ENCODE data around the gene SEC61A2. TPM values are rescaled to one million over a fixed set of nuclear protein-coding genes. Genes with fewer than 3 reads are reported as not detected.

The SEC61A2 gene
- total and polyA plus RNA-seq, 2 donors (not counting 3 experiments of a cell fraction or from before 2014, with no cell fraction given) = 7.3 to 7.5 TPM

DNA sequence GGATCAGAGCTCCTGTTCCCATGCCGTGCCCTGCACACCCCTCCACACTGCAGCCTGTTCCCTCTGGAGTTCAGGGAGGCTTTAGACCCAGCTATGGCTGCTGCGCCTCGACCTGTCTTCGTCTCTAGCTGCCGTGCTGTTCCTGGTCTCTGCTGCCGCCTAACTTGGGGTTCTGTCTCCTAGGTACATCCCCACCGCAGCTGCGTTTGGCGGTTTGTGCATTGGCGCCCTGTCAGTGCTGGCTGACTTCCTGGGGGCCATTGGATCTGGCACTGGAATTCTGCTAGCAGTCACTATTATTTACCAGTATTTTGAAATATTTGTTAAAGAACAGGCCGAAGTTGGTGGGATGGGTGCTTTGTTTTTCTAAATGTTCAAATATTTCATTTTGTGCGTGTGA lies 34.6 kb downstream of the SEC61A2 start:
- Histone ChIP-seq H3K27ac (ENCODE audit: insufficient read depth, low read depth, low read length) (no peak overlapping the region), H3K79me2 (ENCODE audit: control insufficient read depth, insufficient read depth, low read length) (no peaks in the 10 kb centered on the region), H3K36me3 (ENCODE audit: control insufficient read depth in 2 of 2, extremely low read depth in 1 of 2, insufficient read depth in 2 of 2, low read length in 2 of 2) (peaks cover 13 to 15% of the 10 kb centered on the region in 2 experiments), H3K9ac (replicated peaks; ENCODE audit: extremely low read depth, insufficient read depth, low read length) (no peak overlapping the region), H4K20me1 (replicated peaks; ENCODE audit: control insufficient read depth, extremely low read depth, insufficient read depth, low read length) (no peaks in the 10 kb centered on the region), H2AFZ (ENCODE audit: low read depth, low read length) (no peak overlapping the region), H3K9me3 (replicated peaks; ENCODE audit: control insufficient read depth, insufficient read depth, low read length) (no peaks in the 10 kb centered on the region), H3K4me3 (replicated peaks in 1 of 3; ENCODE audit: insufficient read depth in 1 of 3, low read depth in 1 of 3, low read length in 3 of 3) (no peak overlapping the region), H3K9me1 (replicated peaks; ENCODE audit: control insufficient read depth, extremely low read depth, insufficient read depth, low read length) (no peaks in the 10 kb centered on the region), H3K27me3 (ENCODE audit: control insufficient read depth in 2 of 2, insufficient read depth in 2 of 2, low read length in 2 of 2) (no peaks in the 10 kb centered on the region), H3K4me1 (ENCODE audit: control insufficient read depth, extremely low read depth, insufficient read depth, low read length) (no peaks in the 10 kb centered on the region), H3K4me2 (ENCODE audit: insufficient read depth, low read length) (no peak overlapping the region)
- TF ChIP-seq GATA2 (IDR thresholded peaks at IDR 0.05; ENCODE audit: insufficient read depth, insufficient read length, low read depth, low read length) (no peak), FOS (IDR thresholded peaks at IDR 0.05; ENCODE audit: borderline replicate concordance, insufficient read depth, low read length) (no peak), JUN (IDR thresholded peaks at IDR 0.05; ENCODE audit: borderline replicate concordance, insufficient read depth, insufficient read length, low read depth) (no peak), MYC (IDR thresholded peaks at IDR 0.05; ENCODE audit: low read depth, low read length) (no peak), EZH2 (IDR thresholded peaks at IDR 0.05; ENCODE audit: borderline replicate concordance, low read depth, low read length, severe bottlenecking) (no peak), POLR2A (IDR thresholded peaks at IDR 0.05; ENCODE audit: low read depth, low read length) (no peak), POLR2AphosphoS5 (IDR thresholded peaks at IDR 0.05; ENCODE audit: insufficient read depth, low read depth, low read length) (no peak)
- TF ChIP-seq, protein P1, sequence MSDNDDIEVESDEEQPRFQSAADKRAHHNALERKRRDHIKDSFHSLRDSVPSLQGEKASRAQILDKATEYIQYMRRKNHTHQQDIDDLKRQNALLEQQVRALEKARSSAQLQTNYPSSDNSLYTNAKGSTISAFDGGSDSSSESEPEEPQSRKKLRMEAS (IDR thresholded peaks at IDR 0.05; ENCODE audit: insufficient read depth, insufficient read length) = no peak
- TF ChIP-seq, protein P2, sequence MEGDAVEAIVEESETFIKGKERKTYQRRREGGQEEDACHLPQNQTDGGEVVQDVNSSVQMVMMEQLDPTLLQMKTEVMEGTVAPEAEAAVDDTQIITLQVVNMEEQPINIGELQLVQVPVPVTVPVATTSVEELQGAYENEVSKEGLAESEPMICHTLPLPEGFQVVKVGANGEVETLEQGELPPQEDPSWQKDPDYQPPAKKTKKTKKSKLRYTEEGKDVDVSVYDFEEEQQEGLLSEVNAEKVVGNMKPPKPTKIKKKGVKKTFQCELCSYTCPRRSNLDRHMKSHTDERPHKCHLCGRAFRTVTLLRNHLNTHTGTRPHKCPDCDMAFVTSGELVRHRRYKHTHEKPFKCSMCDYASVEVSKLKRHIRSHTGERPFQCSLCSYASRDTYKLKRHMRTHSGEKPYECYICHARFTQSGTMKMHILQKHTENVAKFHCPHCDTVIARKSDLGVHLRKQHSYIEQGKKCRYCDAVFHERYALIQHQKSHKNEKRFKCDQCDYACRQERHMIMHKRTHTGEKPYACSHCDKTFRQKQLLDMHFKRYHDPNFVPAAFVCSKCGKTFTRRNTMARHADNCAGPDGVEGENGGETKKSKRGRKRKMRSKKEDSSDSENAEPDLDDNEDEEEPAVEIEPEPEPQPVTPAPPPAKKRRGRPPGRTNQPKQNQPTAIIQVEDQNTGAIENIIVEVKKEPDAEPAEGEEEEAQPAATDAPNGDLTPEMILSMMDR (IDR thresholded peaks at IDR 0.05; ENCODE audit: extremely low read depth in 1 of 2, insufficient read depth in 1 of 2, low read depth in 1 of 2, low read length in 2 of 2) = no peak
- ChIA-PET POLR2A (no interaction called here), CTCF (no interaction called here)
- intact Hi-C loops (cut with micrococcal nuclease) = no loop called here
- no peak for DNase-seq (ENCODE audit: low read depth, low spot score)
- FAIRE-seq = no peak
- BruUV-seq (replicated peaks) = no TSS peak
- dilution Hi-C loops (cut with MboI; ENCODE audit: extremely low pct_ligation_motif_present, low sequenced_read_pairs) = no loop called here

Data from endothelial cell of umbilical vein (primary cell).